MCF 10A (cell line): Measurements from ENCODE around the gene BCKDK. TPM values are rescaled to one million over a fixed set of nuclear protein-coding genes. Genes with fewer than 3 reads are reported as not detected.

Source experiments
- BruUV-seq: library from RNA; stranded (reverse); fragments of 400-500 nt; replicated peaks from 2 replicates; lab custom pipeline; 2021; lab: Mats Ljungman, UMichigan
- CTCF ChIA-PET: fragments of 300-600 bp; sonication (Branson Sonifier 250); formaldehyde crosslinking; extraction: SDS; loops from one replicate; lab custom pipeline; 2021; ENCODE audit warnings: antibody characterized with exemption, inconsistent platforms; lab: Yijun Ruan, JAX
- POLR2A ChIA-PET: fragments of 300-600, 350-650 bp; sonication (Branson Sonifier 250); formaldehyde crosslinking; extraction: SDS; loops from one replicate; lab custom pipeline; 2020; ENCODE audit warnings: antibody characterized with exemption, inconsistent platforms; lab: Yijun Ruan, JAX
- DNase-seq: peaks from one replicate; pipeline ENCODE4 v3.0.0-alpha.2; 2018; ENCODE audit not compliant: unreplicated experiment
- H3K27ac Mint-ChIP-seq: one replicate; pipeline ENCODE4 v1.8.0; 2022; ENCODE audit warnings: mild to moderate bottlenecking, low read depth, mixed read lengths; ENCODE audit not compliant: unreplicated experiment
- H3K27me3 Mint-ChIP-seq: one replicate; pipeline ENCODE4 v1.8.0; 2022; ENCODE audit warnings: mixed read lengths; ENCODE audit not compliant: insufficient read depth, unreplicated experiment
- H3K36me3 Mint-ChIP-seq: one replicate; pipeline ENCODE4 v1.8.0; 2022; ENCODE audit warnings: mild to moderate bottlenecking, moderate library complexity, mixed read lengths; ENCODE audit not compliant: insufficient read depth, unreplicated experiment
- H3K4me1 Mint-ChIP-seq: one replicate; pipeline ENCODE4 v1.8.0; 2022; ENCODE audit warnings: mixed read lengths; ENCODE audit not compliant: insufficient read depth, unreplicated experiment
- H3K4me3 Mint-ChIP-seq: one replicate; pipeline ENCODE4 v1.8.0; 2022; ENCODE audit warnings: mild to moderate bottlenecking, moderate library complexity, mixed read lengths; ENCODE audit not compliant: unreplicated experiment
- H3K9me3 Mint-ChIP-seq: one replicate; pipeline ENCODE4 v1.8.0; 2022; ENCODE audit warnings: mixed read lengths; ENCODE audit not compliant: unreplicated experiment
- intact Hi-C: fragments of 100-400 bp; cut with micrococcal nuclease; formaldehyde crosslinking; loops from 2 replicates; pipeline ENCODE4 v1.14.1; 2022
- total RNA-seq: library from RNA; stranded (reverse); gene quantifications from 2 replicates; pipeline ENCODE4 v1.2.3, GENCODE V29; 2022
- TF ChIP-seq, protein P1 (sequence below): fragments of 200-600 bp; IDR thresholded peaks from one replicate; pipeline ENCODE4 v1.8.0; 2022; ENCODE audit warnings: antibody characterized with exemption, mild to moderate bottlenecking; ENCODE audit not compliant: unreplicated experiment

BCKDK gene
- total RNA-seq, 1 experiment from 2014 or later: 41.0 TPM

DNA sequence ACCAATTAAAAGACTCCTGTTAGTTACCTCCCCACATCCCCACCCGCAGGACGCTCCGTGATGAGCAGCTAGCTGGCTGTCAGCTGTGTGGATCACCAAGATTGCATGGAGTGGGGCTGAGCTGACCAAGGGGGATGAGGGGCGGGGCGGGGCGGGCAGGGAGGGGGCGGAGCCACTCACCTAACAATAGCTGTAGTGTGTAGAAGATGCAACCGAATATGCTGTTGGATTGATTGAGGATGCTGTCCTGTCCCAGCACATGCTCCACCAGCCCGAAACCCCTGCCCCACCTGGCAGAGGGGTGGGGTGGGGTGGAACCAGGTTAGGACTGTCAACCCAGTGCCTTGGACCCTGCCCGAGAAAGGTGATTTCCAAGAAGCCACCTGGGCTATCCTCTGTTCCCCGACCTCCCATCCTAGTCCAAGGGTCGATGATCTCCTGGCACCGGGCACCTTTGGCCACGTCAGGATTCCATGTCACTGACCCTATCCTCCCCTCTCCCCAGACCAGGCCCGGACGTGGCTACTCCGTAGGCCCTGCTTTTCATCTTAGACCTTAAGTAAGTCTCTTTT, 15.0 kb upstream of the BCKDK start:
- no TSS peak for BruUV-seq
- no peaks in the 10 kb centered on the region for H3K9me3 Mint-ChIP-seq
- no peaks in the 10 kb centered on the region for H3K27me3 Mint-ChIP-seq
- intact Hi-C loops: no loop called here
- peak; percentile 50 for DNase-seq
- TF ChIP-seq, protein P1, sequence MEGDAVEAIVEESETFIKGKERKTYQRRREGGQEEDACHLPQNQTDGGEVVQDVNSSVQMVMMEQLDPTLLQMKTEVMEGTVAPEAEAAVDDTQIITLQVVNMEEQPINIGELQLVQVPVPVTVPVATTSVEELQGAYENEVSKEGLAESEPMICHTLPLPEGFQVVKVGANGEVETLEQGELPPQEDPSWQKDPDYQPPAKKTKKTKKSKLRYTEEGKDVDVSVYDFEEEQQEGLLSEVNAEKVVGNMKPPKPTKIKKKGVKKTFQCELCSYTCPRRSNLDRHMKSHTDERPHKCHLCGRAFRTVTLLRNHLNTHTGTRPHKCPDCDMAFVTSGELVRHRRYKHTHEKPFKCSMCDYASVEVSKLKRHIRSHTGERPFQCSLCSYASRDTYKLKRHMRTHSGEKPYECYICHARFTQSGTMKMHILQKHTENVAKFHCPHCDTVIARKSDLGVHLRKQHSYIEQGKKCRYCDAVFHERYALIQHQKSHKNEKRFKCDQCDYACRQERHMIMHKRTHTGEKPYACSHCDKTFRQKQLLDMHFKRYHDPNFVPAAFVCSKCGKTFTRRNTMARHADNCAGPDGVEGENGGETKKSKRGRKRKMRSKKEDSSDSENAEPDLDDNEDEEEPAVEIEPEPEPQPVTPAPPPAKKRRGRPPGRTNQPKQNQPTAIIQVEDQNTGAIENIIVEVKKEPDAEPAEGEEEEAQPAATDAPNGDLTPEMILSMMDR: no peak
- H3K27ac Mint-ChIP-seq: peak overlapping the region; percentile 1
- H3K4me1 Mint-ChIP-seq: peaks cover 12% of the 10 kb centered on the region
- POLR2A ChIA-PET: interaction anchor here (0.5 to 6.5 kb wide), 13 partner anchors 16 to 367 kb away, joined by 3 to 78 read pairs (median 5); partner anchors contain the start of genes FUS, KAT8, PRSS8 and ZNF646
- H3K36me3 Mint-ChIP-seq: peaks cover 22% of the 10 kb centered on the region
- CTCF ChIA-PET: interaction anchor here (0.6 to 5.2 kb wide), 8 partner anchors 42 to 364 kb away, joined by 3 to 27 read pairs (median 4); partner anchors contain the start of genes HSD3B7 and ZNF843
- H3K4me3 Mint-ChIP-seq: peak overlapping the region; percentile 85

DNA sequence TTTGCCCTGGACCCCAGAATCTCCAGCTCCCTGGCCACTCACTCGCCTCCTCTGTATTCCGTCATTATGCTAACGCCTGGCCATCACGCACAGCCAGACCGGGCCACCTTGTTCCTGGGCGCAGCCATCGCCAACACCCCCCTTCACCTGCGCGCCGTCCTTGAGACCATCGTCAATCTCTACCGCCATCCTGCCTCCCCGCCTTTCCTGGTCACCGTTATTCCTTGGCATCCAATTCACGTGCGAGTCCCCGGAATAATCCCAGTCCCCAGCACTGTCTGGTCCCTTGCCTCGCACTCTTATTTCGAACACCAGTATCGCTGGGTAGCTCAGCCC, 14.1 kb upstream of the BCKDK start:
- no peak for DNase-seq
- Mint-ChIP-seq H3K27me3 (no peaks in the 10 kb centered on the region), H3K9me3 (no peaks in the 10 kb centered on the region), H3K27ac (peak overlapping the region; percentile 77), H3K36me3 (peaks cover 22% of the 10 kb centered on the region), H3K4me3 (peak overlapping the region; percentile 85), H3K4me1 (peaks cover 12% of the 10 kb centered on the region)
- BruUV-seq: TSS peak; percentile 21
- intact Hi-C loops: loop anchor here (2.0 kb wide), 1 partner anchor 19 kb away; the partner anchor contains the start of genes ZNF646 and ZNF668
- TF ChIP-seq, protein P1: no peak
- ChIA-PET POLR2A (interaction anchor here (0.5 to 6.5 kb wide), 15 partner anchors 20 to 364 kb away, joined by 3 to 78 read pairs (median 3); partner anchors contain the start of genes FUS, KAT8, PRSS8 and STX4), CTCF (interaction anchor here (0.7 to 5.2 kb wide), 4 partner anchors 11 to 365 kb away, joined by 3 to 27 read pairs (median 4); partner anchors contain the start of genes ARMC5 and HSD3B7)

- ChIA-PET POLR2A (interaction anchor here (0.7 to 6.5 kb wide), 14 partner anchors 21 to 364 kb away, joined by 3 to 78 read pairs (median 4); partner anchors contain the start of genes FUS, KAT8, PRSS8 and STX4), CTCF (interaction anchor here (0.6 to 5.2 kb wide), 6 partner anchors 12 to 364 kb away, joined by 3 to 27 read pairs (median 4); partner anchors contain the start of genes ARMC5 and HSD3B7)
- TF ChIP-seq, protein P1: no peak
- peak within 1 kb of the TSS; percentile 77 for H3K27ac Mint-ChIP-seq
- peaks cover 12% of the 10 kb centered on the region for H3K4me1 Mint-ChIP-seq
- peak within 1 kb of the TSS; percentile 85 for H3K4me3 Mint-ChIP-seq
- H3K27me3 Mint-ChIP-seq: no peaks in the 10 kb centered on the region
- H3K36me3 Mint-ChIP-seq: peaks cover 22% of the 10 kb centered on the region
- no peaks in the 10 kb centered on the region for H3K9me3 Mint-ChIP-seq
- intact Hi-C loops: loop anchor here (1.0 to 2.0 kb wide), 2 partner anchors 20 to 109 kb away; partner anchors contain the start of genes HSD3B7, ZNF646 and ZNF668
- peak; percentile 99 for DNase-seq
- BruUV-seq: no TSS peak
Observed at GRCh38 chr16:31094424-31095120, 13.6 kb upstream of the BCKDK start, which contains the start of gene VKORC1. Gene VKORC1 (minus strand): TSS chr16:31094797. CDS start chr16:31094729, 68 bp downstream.
